SK-N-SH (cell line): Measurements from ENCODE around the gene ARHGAP26.

ENCODE experiments used
- CHD2 ChIP-seq: fragments of 150-350 bp; IDR thresholded peaks from 2 replicates; pipeline ENCODE4 v1.6.1; 2018; ENCODE audit warnings: low read length; ENCODE audit not compliant: partially characterized antibody
- EP300 ChIP-seq, 2 experiments: IDR thresholded peaks; 2 replicates each; pipeline versions ENCODE4 v1.4.0 to v1.6.1; 2012; ENCODE audit warnings: borderline replicate concordance in 1 of 2, low read depth in 1 of 2, low read length in 1 of 2
- FOXJ3 ChIP-seq: sonication (generic); formaldehyde crosslinking; IDR thresholded peaks from 2 replicates; pipeline ENCODE4 v1.5.1; 2020; ENCODE audit warnings: mild to moderate bottlenecking, missing genetic modification reagents
- MEF2A ChIP-seq: IDR thresholded peaks from 2 replicates; pipeline ENCODE4 v1.4.0; 2012; ENCODE audit warnings: low read depth, borderline replicate concordance
- RAD21 ChIP-seq: IDR thresholded peaks from 2 replicates; pipeline ENCODE4 v1.6.1; 2012; ENCODE audit warnings: mild to moderate bottlenecking, low read length
- RCOR1 ChIP-seq: fragments of 150-350 bp; IDR thresholded peaks from 2 replicates; pipeline ENCODE4 v1.6.1; 2017; ENCODE audit warnings: antibody characterized with exemption, low read length
- SMC3 ChIP-seq: IDR thresholded peaks from 2 replicates; pipeline ENCODE4 v1.6.1; 2012; ENCODE audit warnings: low read depth, low read length, improper control_type of control experiment
- TAF1 ChIP-seq: IDR thresholded peaks from 2 replicates; pipeline ENCODE4 v1.6.1; 2012; ENCODE audit warnings: low read depth, mild to moderate bottlenecking, low read length, moderate library complexity, borderline replicate concordance
- TEAD4 ChIP-seq: IDR thresholded peaks from 2 replicates; pipeline ENCODE4 v1.4.0; 2012; ENCODE audit warnings: mild to moderate bottlenecking, borderline replicate concordance; ENCODE audit not compliant: insufficient read depth
- YY1 ChIP-seq: IDR thresholded peaks from 2 replicates; pipeline ENCODE4 v1.4.0; 2012; ENCODE audit warnings: low read depth, mild to moderate bottlenecking
- TF ChIP-seq, protein P1 (sequence below): fragments of 200-600 bp; sonication (generic); IDR thresholded peaks from 2 replicates; pipeline ENCODE4 v1.6.1; 2017; ENCODE audit warnings: antibody characterized with exemption, mild to moderate bottlenecking, moderate library complexity
- TF ChIP-seq, protein P2 (sequence below): fragments of 150-350 bp; IDR thresholded peaks from 2 replicates; pipeline ENCODE4 v1.6.1; 2017; ENCODE audit warnings: antibody characterized with exemption, low read length, low read depth, borderline replicate concordance
- TF ChIP-seq, protein P3 (sequence below): IDR thresholded peaks from 2 replicates; pipeline ENCODE4 v1.4.0; 2012; ENCODE audit warnings: low read depth

DNA sequence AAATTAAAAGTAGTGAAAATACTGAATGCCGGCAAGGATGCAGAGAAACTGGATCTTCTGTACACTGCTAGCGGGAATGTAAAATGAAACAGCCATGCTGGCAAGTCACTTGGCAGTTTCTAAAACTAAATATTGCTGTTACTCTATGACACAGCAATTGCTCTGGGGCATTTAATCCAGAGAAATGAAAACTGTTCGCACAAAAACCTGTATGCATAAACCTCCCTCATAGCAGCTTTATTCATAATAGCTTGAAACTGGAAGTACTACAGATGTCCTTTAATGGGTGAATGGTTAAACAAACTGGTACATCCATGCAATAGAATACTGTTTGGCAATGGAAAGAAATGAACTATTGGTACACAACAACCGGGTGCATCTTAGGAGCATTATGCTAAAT lies 167.2 kb downstream of the ARHGAP26 start:
- TF ChIP-seq TAF1 (no peak), RAD21 (no peak), YY1 (no peak), SMC3 (no peak), MEF2A (no peak), FOXJ3 (CRISPR knock-in tag) (no peak), RCOR1 (no peak), TEAD4 (no peak), CHD2 (no peak), EP300 (IDR thresholded peaks at IDR 0.05; ENCODE audit: borderline replicate concordance in 1 of 2, low read depth in 1 of 2, low read length in 1 of 2) (no peak)
- TF ChIP-seq, protein P1, sequence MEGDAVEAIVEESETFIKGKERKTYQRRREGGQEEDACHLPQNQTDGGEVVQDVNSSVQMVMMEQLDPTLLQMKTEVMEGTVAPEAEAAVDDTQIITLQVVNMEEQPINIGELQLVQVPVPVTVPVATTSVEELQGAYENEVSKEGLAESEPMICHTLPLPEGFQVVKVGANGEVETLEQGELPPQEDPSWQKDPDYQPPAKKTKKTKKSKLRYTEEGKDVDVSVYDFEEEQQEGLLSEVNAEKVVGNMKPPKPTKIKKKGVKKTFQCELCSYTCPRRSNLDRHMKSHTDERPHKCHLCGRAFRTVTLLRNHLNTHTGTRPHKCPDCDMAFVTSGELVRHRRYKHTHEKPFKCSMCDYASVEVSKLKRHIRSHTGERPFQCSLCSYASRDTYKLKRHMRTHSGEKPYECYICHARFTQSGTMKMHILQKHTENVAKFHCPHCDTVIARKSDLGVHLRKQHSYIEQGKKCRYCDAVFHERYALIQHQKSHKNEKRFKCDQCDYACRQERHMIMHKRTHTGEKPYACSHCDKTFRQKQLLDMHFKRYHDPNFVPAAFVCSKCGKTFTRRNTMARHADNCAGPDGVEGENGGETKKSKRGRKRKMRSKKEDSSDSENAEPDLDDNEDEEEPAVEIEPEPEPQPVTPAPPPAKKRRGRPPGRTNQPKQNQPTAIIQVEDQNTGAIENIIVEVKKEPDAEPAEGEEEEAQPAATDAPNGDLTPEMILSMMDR, result no peak
- TF ChIP-seq, protein P2, sequence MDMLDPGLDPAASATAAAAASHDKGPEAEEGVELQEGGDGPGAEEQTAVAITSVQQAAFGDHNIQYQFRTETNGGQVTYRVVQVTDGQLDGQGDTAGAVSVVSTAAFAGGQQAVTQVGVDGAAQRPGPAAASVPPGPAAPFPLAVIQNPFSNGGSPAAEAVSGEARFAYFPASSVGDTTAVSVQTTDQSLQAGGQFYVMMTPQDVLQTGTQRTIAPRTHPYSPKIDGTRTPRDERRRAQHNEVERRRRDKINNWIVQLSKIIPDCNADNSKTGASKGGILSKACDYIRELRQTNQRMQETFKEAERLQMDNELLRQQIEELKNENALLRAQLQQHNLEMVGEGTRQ, result no peak
- TF ChIP-seq, protein P3, sequence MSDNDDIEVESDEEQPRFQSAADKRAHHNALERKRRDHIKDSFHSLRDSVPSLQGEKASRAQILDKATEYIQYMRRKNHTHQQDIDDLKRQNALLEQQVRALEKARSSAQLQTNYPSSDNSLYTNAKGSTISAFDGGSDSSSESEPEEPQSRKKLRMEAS, result no peak
